Measurements from ENCODE around the gene SULF2.
A peak's percentile ranks its signal among the peaks of the same experiment; 100 is the strongest.
"Not testable (repeated sequence)": the region's sequence is repeated elsewhere in the genome, so short reads cannot be mapped to it uniquely, and the experiment has no call there.

Gene SULF2

GRCh38 chr20:47804224-47804825 lies 19.0 kb upstream of the SULF2 start:
- not testable (repeated sequence) for DNase-seq

GRCh38 chr20:47802975-47803374 lies 17.7 kb upstream of the SULF2 start:
- DNase-seq, result no peak

DNA sequence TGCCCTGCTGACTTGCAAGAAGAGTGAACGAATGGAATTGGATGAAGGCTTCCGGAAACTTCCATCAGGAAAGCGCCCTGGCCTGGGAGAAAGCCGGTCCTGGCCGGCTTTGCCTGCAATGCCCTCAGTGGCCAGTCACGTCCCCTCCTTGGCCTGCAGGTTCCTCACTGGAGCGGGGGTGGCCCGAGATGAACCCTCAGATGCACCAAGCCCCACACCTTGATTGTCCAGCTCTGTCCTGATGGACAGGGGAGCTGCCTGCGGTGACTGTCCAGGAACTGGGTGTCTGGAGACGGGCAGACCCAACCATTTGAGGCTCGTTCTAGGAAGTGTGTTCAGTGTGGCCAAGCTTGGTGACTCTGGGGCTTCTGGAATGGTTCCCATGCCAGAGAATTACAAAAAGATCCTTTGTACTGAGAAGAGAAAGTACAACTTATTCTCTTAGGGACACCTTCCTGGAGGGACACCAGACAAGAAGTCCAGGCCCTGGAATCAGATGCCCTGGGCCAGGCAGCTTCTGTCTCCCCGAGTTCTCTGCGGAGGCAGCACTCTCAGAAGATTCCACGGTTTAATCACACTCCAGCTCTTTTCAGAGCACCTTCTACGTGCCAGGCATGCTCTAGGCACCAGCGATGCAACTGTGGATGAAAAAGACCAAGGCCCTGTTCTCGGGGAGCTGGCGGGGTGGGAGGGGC lies 17.1 kb upstream of the SULF2 start:
- DNase-seq, result no peak

GRCh38 chr20:47801759-47802158 lies 16.5 kb upstream of the SULF2 start:
- DNase-seq, result no peak

GRCh38 chr20:47801079-47801478 lies 15.8 kb upstream of the SULF2 start:
- DNase-seq, result no peak

- DNase-seq, result no peak
Measured at GRCh38 chr20:47800623-47801022, 15.3 kb upstream of the SULF2 start.

DNA sequence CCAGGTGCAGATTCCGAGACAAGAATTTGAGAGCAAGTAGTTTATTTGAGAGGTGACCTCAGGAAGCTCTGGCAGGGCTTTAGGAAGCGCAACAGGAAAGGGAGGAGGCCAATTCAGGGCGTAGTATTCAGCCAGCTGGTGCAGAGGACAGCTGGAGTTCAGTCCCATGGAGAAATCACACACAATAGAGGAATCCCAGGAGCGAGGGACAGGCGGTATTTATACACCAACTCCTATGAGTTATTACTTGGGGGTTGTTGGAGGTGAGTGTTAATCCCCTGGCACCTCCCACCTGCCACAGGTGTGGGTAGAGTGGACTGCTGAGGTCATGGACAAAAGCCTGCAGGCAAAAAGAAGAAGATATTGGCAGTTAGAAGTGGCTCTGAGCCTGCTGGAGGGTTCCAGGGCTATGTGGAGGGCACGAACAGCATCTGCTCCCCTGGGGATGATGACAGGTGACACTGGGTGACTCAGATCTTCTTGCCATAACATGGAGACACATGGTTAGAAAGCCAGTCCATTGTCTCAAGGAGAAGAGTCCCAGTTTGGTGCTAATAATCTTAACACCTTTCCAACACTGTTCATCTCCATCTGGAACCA lies 13.9 kb upstream of the SULF2 start:
- DNase-seq, result no peak

DNA sequence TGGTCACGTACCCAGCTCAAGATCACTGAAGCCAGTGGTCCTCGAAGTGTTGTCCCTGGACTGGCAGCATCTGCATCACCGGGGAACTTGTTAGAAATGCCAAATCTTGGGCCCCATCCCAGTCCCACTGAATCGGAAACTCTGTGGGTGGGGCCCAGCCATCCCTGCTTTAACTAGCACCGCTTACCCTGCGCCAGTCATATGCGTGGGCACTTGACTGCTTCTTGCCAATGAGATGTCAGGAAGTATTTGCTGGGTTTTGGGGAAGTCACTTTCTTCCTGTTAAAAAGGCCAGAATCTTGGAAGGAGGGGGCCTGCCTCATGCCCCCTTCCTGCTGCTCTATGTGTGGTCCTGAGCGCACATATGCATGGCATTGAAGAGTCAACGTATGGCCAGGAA lies 11.7 kb upstream of the SULF2 start:
- no peak for DNase-seq

- DNase-seq, result no peak
Measured at GRCh38 chr20:47795214-47795907, 10.1 kb upstream of the SULF2 start.

DNA sequence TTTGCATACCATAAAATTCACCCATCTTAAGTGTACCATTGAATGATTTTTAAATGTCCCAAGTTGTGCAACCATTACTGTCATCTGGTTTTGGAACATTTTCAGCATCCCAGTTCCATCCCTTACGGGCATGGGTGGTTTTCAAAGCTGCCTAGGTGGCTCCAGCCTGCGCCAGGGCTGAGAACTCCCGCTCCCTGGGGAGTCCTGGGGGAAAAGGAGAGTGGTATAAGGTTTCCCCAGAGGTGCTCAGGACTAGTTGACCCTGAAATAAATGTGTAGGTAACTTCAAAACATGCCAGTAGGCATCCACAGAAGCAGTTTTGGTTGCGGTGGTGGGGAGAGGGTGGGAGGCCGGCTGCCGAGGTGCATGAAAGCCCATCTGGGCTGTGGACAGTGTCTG lies 9.0 kb upstream of the SULF2 start:
- not testable (repeated sequence) for DNase-seq

DNA sequence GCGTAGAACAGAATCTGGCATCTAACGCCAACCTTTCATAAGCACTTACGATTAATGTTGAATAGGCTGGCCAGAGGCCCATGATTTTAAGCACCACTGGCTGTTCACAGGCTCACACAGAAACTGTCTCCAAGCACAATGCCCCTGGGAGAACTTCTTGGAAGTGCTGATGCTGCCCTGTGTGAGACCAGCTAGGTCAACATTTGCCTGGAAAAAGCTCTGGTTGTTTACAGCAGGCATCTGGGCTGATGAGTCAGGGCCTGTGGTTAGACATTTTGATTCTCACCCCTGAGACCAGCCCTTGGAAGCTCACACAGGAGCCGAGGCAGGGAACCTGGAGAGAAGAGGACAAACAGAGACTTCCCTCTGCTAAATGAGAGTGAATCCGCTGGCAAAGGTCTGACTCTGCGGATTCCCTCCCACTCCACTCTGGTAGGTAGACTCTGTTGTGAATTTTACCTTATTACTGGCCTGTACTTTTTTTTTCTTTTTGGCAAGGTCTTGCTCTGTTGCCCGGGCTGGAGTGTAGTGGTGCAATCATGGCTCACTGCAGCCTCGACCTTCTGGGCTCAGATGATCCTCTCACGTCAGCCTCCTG lies 6.8 kb upstream of the SULF2 start:
- peak; percentile 53 for DNase-seq

GRCh38 chr20:47791084-47791599 lies 5.9 kb upstream of the SULF2 start:
- DNase-seq, result no peak

DNA sequence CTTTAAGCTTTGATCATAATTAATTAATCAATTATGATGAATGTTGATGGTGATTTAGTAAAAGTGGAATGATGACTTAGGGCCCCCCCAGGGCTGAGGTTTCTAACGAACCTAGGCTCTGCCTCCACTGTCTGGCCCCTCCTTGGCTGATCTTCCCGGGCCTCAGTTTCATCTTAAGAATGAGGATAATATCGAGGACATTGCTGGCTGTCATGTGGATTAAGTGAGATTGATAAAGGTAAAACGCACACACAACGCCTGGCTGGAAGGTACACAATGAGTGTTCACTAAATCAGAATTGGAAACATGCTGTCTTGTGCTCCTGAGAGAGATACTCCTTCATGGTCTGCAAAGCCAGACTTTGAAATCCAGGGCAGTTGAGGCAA lies 5.3 kb upstream of the SULF2 start:
- no peak for DNase-seq

DNA sequence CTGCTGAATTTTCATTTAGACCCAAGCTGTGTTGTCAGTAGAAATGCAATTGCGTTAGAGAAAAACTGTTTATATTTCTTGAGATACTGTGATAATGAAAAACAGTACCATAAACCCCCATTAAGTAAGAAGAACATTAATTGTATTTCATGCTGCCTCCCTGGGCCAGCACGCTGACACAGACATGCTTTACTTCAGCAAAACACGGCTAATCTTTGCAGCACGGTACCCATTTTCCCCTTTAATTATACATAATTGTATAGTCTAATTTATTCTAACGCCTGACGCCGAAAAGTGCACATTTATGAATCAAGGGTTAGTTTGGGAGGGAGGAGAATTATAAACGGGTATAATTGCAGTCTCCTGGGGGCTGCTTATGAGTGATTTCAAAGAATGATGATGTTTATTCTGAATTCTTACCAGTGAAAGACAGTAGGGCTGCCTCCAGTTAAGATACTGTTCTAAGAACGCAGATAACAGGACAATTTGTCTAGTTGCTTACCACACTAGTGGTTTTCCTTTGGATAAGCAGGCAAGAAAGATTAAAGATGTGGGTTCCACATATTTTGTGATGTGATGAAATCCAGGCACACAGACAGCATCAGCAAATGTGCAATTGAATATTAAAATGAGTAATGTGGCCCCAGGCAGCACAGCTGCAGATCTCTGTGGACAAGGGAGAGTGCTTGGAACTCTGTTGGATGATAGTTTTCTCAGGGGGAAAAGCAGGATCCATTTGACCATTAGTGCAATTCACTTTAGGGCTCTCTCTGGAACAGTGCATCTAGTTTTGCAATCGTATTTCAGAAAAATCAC lies 4.7 kb upstream of the SULF2 start:
- no peak for DNase-seq

DNA sequence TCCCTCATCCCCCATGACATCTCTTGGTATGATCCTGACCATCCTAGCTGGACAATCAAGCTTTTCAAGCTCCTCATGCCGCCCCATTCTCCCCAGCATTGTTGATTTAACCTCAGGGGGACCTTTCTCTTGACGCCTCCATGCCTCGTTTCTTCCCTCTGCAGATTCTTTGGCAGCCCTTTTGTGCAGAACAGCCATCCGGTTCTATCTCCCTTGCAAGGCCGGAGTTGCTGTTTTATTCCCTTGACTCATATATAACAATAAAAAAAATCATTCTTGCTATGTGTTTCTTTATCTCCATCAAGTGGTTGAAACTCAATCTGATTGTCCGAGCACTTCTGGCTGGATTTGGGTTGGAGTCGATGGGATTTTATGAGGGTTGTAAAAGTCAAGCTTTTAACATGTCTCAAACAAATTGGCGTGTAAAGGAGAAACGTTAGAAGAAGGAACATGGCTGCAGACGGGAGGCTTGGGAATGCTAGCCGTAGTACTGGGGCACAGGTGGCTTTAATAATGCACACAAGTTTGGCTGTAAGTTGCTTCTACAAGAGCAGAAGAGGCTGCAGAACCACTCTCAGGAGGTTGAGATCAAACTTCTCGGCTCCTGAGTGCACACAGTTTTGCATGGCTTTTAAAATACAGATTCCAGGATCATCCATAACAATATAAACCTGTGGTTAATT lies 3.9 kb upstream of the SULF2 start:
- no peak for DNase-seq

- no peak for DNase-seq
Measured at GRCh38 chr20:47788741-47789080, 3.4 kb upstream of the SULF2 start.

- no peak for DNase-seq
Measured at GRCh38 chr20:47786765-47787107, 1.5 kb upstream of the SULF2 start.

DNA sequence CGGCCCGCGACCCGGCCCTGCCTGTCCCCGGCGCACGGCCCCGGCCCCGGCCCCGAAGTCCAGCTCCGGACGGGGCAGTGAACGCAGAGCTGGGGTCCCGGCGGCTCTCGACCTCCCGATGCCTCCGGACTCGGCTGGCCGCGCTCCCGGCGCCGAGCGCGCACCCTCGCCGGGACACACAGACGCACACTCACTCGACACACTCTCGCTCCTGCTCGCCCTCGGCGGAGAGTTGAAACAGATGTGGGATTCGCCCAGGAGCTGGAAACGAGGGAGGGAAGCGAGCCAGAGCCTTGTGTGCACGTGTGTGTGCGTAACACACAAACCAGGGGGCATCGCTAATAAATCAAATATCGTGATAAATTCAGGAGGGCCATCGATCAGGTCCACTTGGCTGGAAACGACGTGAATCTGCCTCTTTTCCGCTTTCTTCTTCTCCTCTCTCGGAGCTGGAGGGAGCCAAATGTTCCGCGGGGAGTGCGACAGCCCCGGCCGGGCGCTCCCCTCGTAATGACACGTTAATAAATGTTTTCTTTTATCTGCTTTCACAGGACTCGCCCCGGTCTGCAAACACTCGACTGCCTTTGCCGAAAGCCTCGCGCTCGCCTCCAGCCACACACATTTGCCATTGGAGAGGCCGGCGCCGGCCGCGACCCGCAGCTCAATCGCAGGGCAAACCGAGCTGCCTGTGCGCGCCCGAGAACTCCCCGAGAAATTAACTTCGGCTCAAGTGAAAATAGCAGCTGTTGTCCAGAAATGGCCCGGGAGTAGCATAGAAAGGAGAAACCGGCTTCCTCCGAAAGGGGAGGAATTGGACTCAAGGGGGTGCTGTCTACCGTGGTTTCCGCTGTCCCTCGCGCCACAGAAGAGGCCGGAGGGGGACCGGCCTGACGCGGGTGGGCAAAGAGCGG lies 828 bp upstream of the SULF2 start:
- peak; percentile 76 for DNase-seq

DNA sequence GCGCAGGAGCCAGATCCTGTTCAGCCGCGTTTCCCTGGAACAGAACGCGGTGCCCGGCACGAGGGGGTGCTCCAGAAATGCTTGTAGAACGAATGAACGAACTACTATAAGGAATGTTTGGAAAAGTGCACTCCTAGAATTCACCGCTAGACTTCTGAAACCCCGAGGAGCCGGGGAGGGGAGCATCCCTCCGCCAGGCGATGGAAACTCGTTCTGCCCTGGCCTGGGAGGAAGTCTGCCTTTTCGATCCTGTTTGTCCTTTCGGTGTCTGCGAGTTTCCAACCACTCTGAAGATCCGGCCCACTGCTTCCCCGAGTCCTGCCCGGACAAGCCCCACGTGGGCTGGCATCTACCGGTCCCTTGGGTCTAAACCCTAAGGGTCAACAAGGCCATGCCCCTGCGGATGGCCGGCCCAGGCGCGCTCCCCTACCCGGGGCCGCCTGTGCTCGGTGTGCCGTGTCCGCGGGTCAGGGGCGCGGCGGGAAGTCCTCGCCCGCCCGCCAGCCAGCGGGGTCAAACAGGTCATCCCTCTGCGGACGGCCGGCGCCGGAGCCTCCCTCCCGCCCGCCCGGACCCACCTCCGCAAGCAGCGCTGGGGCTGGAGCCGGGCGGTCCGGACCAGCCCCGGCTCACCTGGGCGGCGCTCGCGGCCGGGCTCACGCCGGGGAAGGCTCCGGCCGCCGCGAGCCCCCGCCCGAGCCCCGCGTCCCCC lies 526 bp downstream of the SULF2 start:
- DNase-seq, result peak; percentile 22

Measured in NCI-H1092 treated with DMSO at 0.1 percent for 48 hours (cell line).